HG02798 (cell line): ENCODE data around the gene HEPHL1.
"Not testable (repeated sequence)": the region's sequence is repeated elsewhere in the genome, so short reads cannot be mapped to it uniquely, and the experiment has no call there.

Experiments
- ATAC-seq: cut with Tn5 transposase; IDR thresholded peaks from one replicate; pipeline ENCODE4 v1.9.1; 2021; ENCODE audit warnings: mild to moderate bottlenecking; ENCODE audit not compliant: unreplicated experiment, poor library complexity

The HEPHL1 gene

GRCh38 chr11:94020777-94021481 is at the start of gene HEPHL1:
TSS of gene HEPHL1 (plus strand) at chr11:94021354. CDS start at chr11:94021369, 15 bp downstream.
- no peak for ATAC-seq

GRCh38 chr11:93972790-93973189 is 48.4 kb upstream of the HEPHL1 start:
- no peak for ATAC-seq

DNA sequence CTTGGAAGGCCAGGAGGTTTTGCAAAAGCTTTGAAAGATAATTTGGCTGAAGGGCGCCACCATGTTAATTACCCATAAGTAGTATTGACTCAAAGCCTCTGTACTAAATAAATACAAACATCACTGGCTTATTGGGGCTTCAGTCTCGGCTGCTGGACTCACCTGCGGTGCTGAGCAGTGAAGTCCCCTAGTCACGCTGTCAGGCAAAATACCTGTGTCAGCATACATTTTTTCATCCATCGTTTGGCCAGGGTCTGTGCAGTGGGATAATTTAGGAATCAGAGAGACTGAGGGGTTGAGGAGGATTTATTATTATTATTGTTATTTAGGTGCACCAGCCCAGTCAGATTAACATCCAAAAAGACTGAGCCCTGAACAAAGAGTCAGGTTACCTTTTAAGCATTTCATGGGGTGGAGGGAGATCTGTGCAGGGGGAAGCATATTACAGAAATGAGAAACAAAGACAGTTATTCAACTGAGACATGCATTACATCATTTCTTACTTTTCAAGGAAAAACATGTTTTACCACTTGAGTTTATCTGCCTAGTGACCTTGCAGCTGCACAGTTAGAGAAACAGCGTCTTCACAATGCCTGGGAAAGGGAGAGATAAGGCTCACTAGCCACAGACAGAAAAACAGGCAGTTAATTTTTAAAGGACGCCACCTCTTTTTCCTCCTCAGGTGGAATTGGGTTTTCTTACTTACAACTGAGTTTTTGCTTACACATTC is 47.7 kb upstream of the HEPHL1 start:
- not testable (repeated sequence) for ATAC-seq

DNA sequence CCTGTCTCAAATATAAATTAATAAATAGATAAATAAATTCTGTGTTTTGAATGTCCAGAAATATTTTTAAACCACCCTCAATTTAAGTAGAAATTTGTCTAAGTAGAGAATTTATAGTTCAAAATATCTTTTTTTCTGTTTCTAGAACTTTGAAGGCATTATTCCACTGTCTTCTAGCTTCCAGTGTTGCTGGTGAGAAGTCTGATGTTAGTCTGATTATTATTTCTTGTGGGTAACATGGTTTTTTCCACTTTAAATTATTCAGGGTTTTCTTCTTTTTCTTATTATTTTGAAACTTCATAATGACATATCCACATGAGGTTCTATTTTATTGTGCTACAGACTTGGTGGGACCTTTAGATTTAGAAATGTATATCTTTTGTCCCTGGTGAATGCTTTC is 46.4 kb upstream of the HEPHL1 start:
- ATAC-seq: no peak

DNA sequence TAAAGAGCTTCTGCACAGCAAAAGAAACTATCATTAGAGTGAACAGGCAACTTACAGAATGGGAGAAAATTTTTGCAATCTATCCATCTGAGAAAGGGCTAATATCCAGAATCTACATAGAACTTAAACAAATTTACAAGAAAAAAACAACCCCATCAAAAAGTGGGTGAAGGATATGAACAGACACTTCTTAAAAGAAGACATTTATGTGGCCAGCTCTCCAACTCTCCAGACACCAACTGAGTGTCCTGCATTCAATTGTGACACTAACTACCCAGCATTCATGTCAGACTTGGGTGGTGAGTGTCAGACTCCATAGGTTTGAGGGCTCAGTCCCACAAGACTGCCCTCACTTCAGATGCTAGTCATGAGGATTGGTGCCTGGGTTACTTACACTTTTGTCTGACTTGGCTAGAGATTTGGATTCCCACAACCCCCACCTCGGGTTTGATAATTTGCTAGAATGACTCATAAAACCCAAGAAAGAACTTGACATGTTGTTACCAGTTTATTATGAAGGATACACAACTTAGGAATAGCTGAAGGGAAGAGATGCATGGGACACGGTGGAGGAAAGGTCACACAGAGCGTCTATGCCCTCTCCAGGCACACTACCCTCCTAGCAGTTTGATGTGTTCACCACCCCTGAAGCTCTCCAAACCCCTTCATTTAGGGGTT is 44.4 kb upstream of the HEPHL1 start:
- not testable (repeated sequence) for ATAC-seq

DNA sequence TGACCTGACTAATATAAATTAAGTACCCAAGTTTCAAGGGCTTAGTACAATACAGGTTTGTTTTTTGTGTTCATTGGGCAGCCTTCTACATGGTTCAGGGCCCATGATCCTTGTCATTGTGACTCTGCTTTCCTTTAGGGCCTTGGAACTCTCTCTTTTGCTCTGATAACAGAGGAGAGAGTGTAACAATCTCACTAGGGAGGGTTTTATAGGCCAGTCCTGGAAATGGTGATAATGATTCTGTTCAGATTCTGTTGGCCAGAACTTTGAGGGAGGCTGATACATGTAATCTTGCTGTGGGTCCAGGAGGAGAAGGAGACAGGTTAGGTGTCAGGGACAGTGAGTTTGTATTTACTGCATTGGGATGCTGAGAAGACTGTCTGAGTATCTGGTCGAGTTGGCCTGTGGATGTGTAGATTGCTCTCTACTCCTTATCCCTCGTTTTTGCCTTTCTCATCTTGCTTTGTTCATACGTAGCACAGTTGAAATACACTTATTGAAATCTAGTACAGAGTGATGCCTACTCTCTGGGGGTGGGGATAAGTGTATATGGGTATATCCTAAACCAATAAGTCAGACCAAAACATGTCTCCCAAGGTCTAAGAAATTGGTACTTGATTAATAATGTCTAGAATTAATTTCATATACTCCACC is 37.5 kb upstream of the HEPHL1 start:
- no peak for ATAC-seq

GRCh38 chr11:93984196-93984567 is 37.0 kb upstream of the HEPHL1 start:
- ATAC-seq: no peak

GRCh38 chr11:93984936-93985335 is 36.2 kb upstream of the HEPHL1 start:
- no peak for ATAC-seq

GRCh38 chr11:93986716-93987115 is 34.4 kb upstream of the HEPHL1 start:
- ATAC-seq: no peak

- ATAC-seq: no peak
Observed at GRCh38 chr11:93988455-93988854, 32.7 kb upstream of the HEPHL1 start.

- no peak for ATAC-seq
Observed at GRCh38 chr11:93988912-93989311, 32.2 kb upstream of the HEPHL1 start.

GRCh38 chr11:93993747-93994146 is 27.4 kb upstream of the HEPHL1 start:
- no peak for ATAC-seq

- ATAC-seq: no peak
Observed at GRCh38 chr11:93997741-93998140, 23.4 kb upstream of the HEPHL1 start.

DNA sequence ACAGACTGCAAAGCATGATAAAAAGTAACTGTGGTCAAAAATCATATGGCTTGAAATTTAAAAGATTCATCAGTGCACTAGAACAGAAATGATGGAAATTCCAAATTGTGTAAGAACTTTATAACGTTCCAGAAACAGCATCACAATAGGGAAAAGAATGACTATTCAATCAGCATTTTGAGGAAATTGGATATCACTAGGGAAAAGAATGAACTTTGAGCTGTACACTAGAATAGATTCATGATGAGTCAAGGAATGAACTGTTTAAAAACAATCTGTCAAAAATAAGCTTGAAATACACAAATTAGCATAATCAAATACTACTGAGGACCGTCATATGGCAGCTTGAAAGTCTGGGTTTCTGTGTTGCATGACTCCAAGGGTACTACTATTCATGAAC is 20.5 kb upstream of the HEPHL1 start:
- no peak for ATAC-seq

DNA sequence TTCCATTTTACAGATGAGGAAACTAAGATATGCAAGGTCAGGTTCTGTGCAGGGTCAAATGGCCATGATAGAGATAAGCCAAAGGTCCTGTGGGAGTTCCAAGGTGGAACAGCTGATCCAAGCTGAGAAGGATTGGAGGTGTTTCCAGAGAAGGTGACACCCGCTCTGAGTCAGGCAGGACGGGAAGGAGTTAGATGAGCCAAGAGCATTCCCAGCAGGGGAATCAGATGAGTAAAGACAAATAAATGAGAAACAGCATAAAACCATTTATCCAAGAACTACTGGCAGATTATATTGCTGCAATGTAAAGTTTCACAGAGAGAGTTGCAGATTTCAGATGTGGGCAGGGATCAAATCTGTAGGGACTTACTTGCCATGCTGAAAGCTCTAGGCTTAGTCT is 18.9 kb upstream of the HEPHL1 start:
- no peak for ATAC-seq

- no peak for ATAC-seq
Observed at GRCh38 chr11:94007426-94007825, 13.7 kb upstream of the HEPHL1 start.

DNA sequence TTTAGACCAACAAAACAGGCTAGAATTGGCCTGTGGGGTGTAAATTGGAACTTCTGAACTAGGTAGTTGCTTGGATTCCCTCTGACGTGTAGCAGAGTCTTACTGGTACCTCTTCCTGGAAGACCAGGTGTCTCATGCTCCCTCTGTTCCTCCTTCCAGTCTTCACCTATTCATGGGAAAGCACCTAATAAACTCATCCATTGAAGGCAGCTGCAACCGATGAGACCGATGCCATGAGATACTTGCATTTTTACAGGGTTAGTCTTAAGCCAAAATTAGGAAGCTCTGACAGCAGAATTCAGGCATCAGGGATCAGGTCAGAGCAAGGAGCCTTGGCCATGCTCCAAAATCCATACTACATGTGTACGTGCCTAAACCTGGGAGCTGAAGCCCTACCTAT is 13.2 kb upstream of the HEPHL1 start:
- no peak for ATAC-seq

- ATAC-seq: no peak
Observed at GRCh38 chr11:94010136-94010535, 11.0 kb upstream of the HEPHL1 start.

- ATAC-seq: no peak
Observed at GRCh38 chr11:94011478-94011877, 9.7 kb upstream of the HEPHL1 start.

DNA sequence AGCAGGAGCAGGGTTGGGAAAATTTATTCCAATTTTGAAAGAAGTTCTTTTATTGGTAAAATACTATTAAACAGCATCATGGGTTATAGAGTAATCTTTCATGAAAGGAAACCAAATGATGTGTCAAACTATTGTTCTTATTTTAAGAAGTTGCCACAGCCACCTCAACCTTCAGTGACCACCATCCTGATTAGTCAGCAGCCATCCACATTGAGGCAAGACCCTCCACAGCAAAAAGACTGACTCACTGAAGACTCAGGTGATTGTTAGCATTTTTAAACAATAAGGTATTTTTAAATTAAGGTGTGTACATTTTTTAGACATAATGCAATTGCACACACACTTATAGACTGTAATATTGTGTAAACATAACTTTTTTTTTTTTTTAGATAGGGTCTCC is 3.7 kb upstream of the HEPHL1 start:
- no peak for ATAC-seq

GRCh38 chr11:94018721-94019120 is 2.4 kb upstream of the HEPHL1 start:
- ATAC-seq: no peak
